WERI-Rb-1 (cell line): ENCODE results near the gene GGNBP2.
A peak's percentile ranks its signal among the peaks of the same experiment; 100 is the strongest.

Experiments
- DNase-seq: peaks from one replicate; pipeline ENCODE4 v3.0.0-alpha.2; 2020
- H3K27ac ChIP-seq: fragments of 250-450 bp; sonication (Bioruptor Pico); 2 replicates; pipeline ENCODE4 v1.5.1; 2020; ENCODE audit warnings: mild to moderate bottlenecking, moderate library complexity
- H3K27me3 ChIP-seq: fragments of 250-450 bp; sonication (Bioruptor Pico); 2 replicates; pipeline ENCODE4 v1.5.1; 2021; ENCODE audit warnings: mild to moderate bottlenecking, low read depth, moderate library complexity; ENCODE audit not compliant: insufficient read depth, severe bottlenecking
- H3K36me3 ChIP-seq: fragments of 250-450 bp; sonication (Bioruptor Pico); 2 replicates; pipeline ENCODE4 v1.5.1; 2020; ENCODE audit warnings: mild to moderate bottlenecking, moderate library complexity
- H3K4me3 ChIP-seq: 2 replicates; pipeline ENCODE4 v1.5.1; 2011; ENCODE audit warnings: low read depth, mild to moderate bottlenecking, control low read depth, low read length
- H3K9me3 ChIP-seq: fragments of 250-450 bp; sonication (Bioruptor Pico); 2 replicates; pipeline ENCODE4 v1.5.1; 2021; ENCODE audit warnings: mild to moderate bottlenecking, moderate library complexity; ENCODE audit not compliant: severe bottlenecking
- TF ChIP-seq, protein P1 (sequence below): IDR thresholded peaks from 2 replicates; pipeline ENCODE4 v1.5.1; 2011; ENCODE audit warnings: low read depth, mild to moderate bottlenecking, control low read depth, inconsistent platforms, low read length

GGNBP2 gene

DNA sequence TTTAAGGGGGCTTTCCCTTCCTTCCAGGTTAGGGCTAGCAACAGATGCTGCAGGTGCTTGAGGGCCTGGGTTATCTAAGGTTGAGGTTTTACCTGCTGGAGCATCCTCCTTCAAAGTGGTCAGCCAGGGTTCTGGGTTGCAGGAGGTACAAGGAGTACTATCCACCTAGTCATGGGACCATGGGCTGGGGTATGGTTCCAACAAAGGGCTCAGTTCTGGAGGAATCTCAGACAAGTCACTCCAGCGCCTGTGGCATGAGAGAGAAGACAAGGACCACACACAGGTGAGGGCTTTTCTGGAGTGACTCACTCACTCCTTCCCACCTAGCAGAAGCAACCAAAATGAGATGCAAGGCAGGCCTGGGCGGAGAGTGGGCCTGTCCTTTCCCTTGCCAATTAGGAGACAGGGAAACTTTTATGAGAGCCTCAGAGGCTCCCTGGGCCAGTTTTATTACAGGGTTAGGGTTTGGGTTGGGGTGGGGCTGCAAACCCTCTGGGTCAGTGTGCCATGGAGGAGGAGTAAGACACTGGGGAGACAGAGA is 12.2 kb upstream of the GGNBP2 start:
- Histone ChIP-seq H3K9me3 (no peaks in the 10 kb centered on the region), H3K4me3 (no peak overlapping the region), H3K27me3 (no peaks in the 10 kb centered on the region), H3K36me3 (peaks cover 78% of the 10 kb centered on the region), H3K27ac (no peak overlapping the region)
- no peak for DNase-seq
- TF ChIP-seq, protein P1, sequence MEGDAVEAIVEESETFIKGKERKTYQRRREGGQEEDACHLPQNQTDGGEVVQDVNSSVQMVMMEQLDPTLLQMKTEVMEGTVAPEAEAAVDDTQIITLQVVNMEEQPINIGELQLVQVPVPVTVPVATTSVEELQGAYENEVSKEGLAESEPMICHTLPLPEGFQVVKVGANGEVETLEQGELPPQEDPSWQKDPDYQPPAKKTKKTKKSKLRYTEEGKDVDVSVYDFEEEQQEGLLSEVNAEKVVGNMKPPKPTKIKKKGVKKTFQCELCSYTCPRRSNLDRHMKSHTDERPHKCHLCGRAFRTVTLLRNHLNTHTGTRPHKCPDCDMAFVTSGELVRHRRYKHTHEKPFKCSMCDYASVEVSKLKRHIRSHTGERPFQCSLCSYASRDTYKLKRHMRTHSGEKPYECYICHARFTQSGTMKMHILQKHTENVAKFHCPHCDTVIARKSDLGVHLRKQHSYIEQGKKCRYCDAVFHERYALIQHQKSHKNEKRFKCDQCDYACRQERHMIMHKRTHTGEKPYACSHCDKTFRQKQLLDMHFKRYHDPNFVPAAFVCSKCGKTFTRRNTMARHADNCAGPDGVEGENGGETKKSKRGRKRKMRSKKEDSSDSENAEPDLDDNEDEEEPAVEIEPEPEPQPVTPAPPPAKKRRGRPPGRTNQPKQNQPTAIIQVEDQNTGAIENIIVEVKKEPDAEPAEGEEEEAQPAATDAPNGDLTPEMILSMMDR = no peak

GRCh38 chr17:36533935-36534839 is 10.5 kb upstream of the GGNBP2 start:
- TF ChIP-seq, protein P1 = peak; percentile 62
- DNase-seq = peak; percentile 83
- Histone ChIP-seq H3K27me3 (no peaks in the 10 kb centered on the region), H3K27ac (peak overlapping the region; percentile 99), H3K4me3 (peak overlapping the region; percentile 96), H3K9me3 (no peaks in the 10 kb centered on the region), H3K36me3 (peaks cover 65% of the 10 kb centered on the region)

GRCh38 chr17:36534840-36535668 is 9.7 kb upstream of the GGNBP2 start, which contains the start of the genes MYO19 and PIGW:
TSS of gene MYO19 (minus strand) at chr17:36534868. CDS start at chr17:36532538, 2,330 bp downstream.
TSS of gene PIGW (plus strand) at chr17:36534987. CDS start at chr17:36537102, 2,115 bp downstream.
- peaks cover 60% of the 10 kb centered on the region for H3K36me3 ChIP-seq

DNA sequence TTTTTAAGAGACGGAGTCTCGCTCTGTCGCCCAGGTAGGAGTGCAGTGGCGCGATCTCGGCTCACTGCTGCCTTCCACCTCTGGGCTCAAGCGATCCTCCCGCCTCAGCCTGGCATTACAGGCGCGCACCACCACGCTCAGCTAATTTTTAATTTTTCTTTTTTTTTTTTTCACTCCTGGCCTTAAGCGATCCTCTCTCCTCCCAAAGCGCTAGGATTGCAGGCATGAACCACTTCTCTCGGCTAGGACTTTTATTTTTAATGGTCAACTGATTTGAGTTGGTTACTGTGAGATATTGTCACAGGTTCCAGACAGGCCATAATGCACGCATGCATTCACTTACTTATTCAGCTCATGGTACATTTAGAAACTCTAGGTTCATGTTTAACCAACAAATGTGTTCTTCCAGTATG is 9.0 kb upstream of the GGNBP2 start:
- no peaks in the 10 kb centered on the region for H3K9me3 ChIP-seq
- H3K27me3 ChIP-seq = no peaks in the 10 kb centered on the region
- DNase-seq = no peak
- peak overlapping the region; percentile 96 for H3K4me3 ChIP-seq
- peak overlapping the region; percentile 99 for H3K27ac ChIP-seq
- TF ChIP-seq, protein P1 = no peak
- peaks cover 58% of the 10 kb centered on the region for H3K36me3 ChIP-seq

More at GRCh38 chr17:36534840-36535668, 9.7 kb upstream of the GGNBP2 start, which contains the start of the genes MYO19 and PIGW:
- H3K27me3 ChIP-seq = no peaks in the 10 kb centered on the region
- peak within 1 kb of the TSS; percentile 99 for H3K27ac ChIP-seq
- TF ChIP-seq, protein P1 = no peak
- peak within 1 kb of the TSS; percentile 96 for H3K4me3 ChIP-seq
- H3K9me3 ChIP-seq = no peaks in the 10 kb centered on the region
- DNase-seq = peak; percentile 90

GRCh38 chr17:36540696-36541095 is 4.0 kb upstream of the GGNBP2 start:
- H3K9me3 ChIP-seq = no peaks in the 10 kb centered on the region
- TF ChIP-seq, protein P1 = no peak
- H3K27ac ChIP-seq = no peak overlapping the region
- no peak for DNase-seq
- H3K4me3 ChIP-seq = no peak overlapping the region
- peaks cover 28% of the 10 kb centered on the region for H3K36me3 ChIP-seq
- no peaks in the 10 kb centered on the region for H3K27me3 ChIP-seq
